ENCODE measurements around the gene PIK3C2G. TPM values are rescaled to one million over a fixed set of nuclear protein-coding genes. Genes with fewer than 3 reads are reported as not detected.

PIK3C2G gene
- total RNA-seq, 1 donor from 2014 or later = not detected

DNA sequence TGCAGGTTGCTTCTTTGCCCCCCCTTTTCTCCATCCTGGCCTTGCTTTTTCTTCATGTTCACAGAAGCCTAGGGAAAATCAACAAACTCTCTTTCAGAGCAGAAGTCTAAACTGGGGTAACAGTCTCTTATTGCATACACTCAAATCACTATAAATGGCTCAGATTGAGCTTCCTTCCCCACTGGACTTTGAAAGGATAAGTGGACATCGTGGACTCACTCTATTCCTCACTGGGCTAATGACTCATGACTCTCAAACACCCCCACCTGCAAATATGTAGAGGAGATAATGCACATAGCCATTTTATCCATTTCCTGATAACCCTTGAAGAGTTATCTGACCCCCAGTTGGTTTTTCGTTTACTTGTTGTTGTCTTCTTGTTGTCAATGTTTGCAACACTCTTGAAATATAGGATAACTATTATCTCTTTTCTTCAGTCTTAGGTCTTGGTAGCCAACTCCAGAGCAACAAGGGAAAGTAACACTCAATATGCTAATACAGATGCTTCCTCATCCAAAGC is 221.3 kb downstream of the PIK3C2G start:
- no peak for TF ChIP-seq CTCF (IDR thresholded peaks at IDR 0.05)
- DNase-seq (ENCODE audit: low spot score) = no peak
- no peaks in the 10 kb centered on the region for H3K36me3 Mint-ChIP-seq (ENCODE audit: low read depth)
- no peak overlapping the region for H3K4me3 Mint-ChIP-seq (ENCODE audit: unreplicated experiment)
- H3K27me3 Mint-ChIP-seq (ENCODE audit: low read depth) = no peaks in the 10 kb centered on the region
- H3K9me3 Mint-ChIP-seq (ENCODE audit: low read depth) = no peaks in the 10 kb centered on the region
- H3K27ac Mint-ChIP-seq (ENCODE audit: unreplicated experiment) = no peak overlapping the region
- H3K4me1 Mint-ChIP-seq (ENCODE audit: low read depth) = no peaks in the 10 kb centered on the region

DNA sequence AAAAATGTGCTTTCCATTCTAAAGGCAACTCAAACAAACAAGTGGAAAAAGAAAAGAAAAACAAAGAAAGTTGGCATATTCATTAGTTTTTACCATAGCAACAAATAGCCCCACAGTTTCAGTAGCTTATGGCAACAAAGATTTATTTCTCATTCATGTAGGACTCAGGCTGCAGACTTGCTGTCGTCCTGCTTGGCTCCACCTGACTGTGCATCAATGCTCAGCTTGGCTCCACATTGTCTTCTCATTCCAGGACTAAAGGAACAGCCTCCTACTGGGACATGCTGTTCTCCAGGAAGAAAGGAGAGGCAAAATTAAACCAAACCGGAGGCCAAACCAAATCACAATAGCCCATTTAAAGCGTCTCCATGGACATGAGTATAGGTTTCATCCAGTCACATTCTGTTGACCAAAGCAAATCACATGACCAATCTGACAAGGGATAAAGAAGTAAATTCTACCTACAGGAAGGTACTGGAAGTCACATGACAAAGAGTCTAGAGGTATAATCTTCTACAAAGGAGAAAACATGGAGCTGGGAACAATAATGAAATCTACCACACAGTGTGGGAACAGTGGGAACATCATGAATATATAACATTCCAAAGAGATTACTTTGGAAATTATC is 222.5 kb downstream of the PIK3C2G start:
- Mint-ChIP-seq H3K4me1 (ENCODE audit: low read depth) (no peaks in the 10 kb centered on the region), H3K27me3 (ENCODE audit: low read depth) (no peaks in the 10 kb centered on the region), H3K4me3 (ENCODE audit: unreplicated experiment) (no peak overlapping the region), H3K27ac (ENCODE audit: unreplicated experiment) (no peak overlapping the region), H3K36me3 (ENCODE audit: low read depth) (no peaks in the 10 kb centered on the region), H3K9me3 (ENCODE audit: low read depth) (no peaks in the 10 kb centered on the region)
- no peak for DNase-seq (ENCODE audit: low spot score)
- no peak for TF ChIP-seq CTCF (IDR thresholded peaks at IDR 0.05)

GRCh38 chr12:18486036-18486435 is 224.7 kb downstream of the PIK3C2G start:
- H3K36me3 Mint-ChIP-seq (ENCODE audit: low read depth) = no peaks in the 10 kb centered on the region
- H3K27ac Mint-ChIP-seq (ENCODE audit: unreplicated experiment) = no peak overlapping the region
- H3K4me1 Mint-ChIP-seq (ENCODE audit: low read depth) = no peaks in the 10 kb centered on the region
- H3K9me3 Mint-ChIP-seq (ENCODE audit: low read depth) = no peaks in the 10 kb centered on the region
- no peak for DNase-seq (ENCODE audit: low spot score)
- H3K4me3 Mint-ChIP-seq (ENCODE audit: unreplicated experiment) = no peak overlapping the region
- no peaks in the 10 kb centered on the region for H3K27me3 Mint-ChIP-seq (ENCODE audit: low read depth)
- TF ChIP-seq CTCF (IDR thresholded peaks at IDR 0.05) = no peak

GRCh38 chr12:18487509-18487908 is 226.2 kb downstream of the PIK3C2G start:
- H3K4me1 Mint-ChIP-seq (ENCODE audit: low read depth) = peaks cover 6% of the 10 kb centered on the region
- H3K36me3 Mint-ChIP-seq (ENCODE audit: low read depth) = no peaks in the 10 kb centered on the region
- no peak overlapping the region for H3K27ac Mint-ChIP-seq (ENCODE audit: unreplicated experiment)
- peaks cover 7% of the 10 kb centered on the region for H3K9me3 Mint-ChIP-seq (ENCODE audit: low read depth)
- no peak for TF ChIP-seq CTCF (IDR thresholded peaks at IDR 0.05)
- H3K27me3 Mint-ChIP-seq (ENCODE audit: low read depth) = no peaks in the 10 kb centered on the region
- no peak overlapping the region for H3K4me3 Mint-ChIP-seq (ENCODE audit: unreplicated experiment)
- DNase-seq (ENCODE audit: low spot score) = no peak

DNA sequence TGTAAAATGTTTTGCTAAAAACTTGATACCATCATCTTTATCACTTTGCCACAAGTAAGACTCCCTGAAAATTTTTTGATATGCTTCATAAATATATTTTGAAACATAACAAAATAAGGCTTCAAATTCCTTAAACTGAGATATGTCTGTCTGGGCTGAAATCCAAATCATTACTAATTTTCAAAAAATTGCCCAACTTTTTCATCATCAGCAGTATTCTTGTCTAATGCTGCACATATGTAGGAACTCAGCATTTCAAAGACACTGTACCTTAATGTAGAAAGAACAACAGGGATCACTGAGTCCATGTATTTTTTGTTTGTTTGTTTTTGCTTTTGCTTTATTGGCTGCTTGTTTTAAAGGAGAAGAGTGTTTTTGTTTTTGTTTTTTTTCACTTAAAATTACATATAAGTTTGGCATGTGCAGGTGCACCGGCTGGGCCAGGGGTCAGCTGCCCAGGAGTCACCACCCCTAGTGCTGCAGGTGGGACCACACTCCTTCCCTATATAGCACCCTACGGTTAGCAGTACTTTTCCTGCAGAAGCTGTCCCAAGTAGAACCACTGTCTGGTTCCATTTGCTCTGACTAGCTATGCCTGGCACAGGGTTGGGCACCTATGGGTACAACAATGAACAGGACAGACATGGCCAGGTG is 231.2 kb downstream of the PIK3C2G start:
- Mint-ChIP-seq H3K27ac (ENCODE audit: unreplicated experiment) (no peak overlapping the region), H3K4me1 (ENCODE audit: low read depth) (peaks cover 10% of the 10 kb centered on the region), H3K27me3 (ENCODE audit: low read depth) (peaks cover 3% of the 10 kb centered on the region), H3K4me3 (ENCODE audit: unreplicated experiment) (no peak overlapping the region), H3K36me3 (ENCODE audit: low read depth) (no peaks in the 10 kb centered on the region), H3K9me3 (ENCODE audit: low read depth) (peaks cover 7% of the 10 kb centered on the region)
- no peak for DNase-seq (ENCODE audit: low spot score)
- no peak for TF ChIP-seq CTCF (IDR thresholded peaks at IDR 0.05)
